K562 (cell line): ENCODE data around the gene PMIS2. TPM values are rescaled to one million over a fixed set of nuclear protein-coding genes. Genes with fewer than 3 reads are reported as not detected.

Source experiments
- ATAC-seq: fragments of 200-7000 bp; cut with Tn5 transposase; 3 replicates; pipeline ENCODE4 v1.9.1; 2020; ENCODE audit warnings: moderate library complexity
- BruUV-seq: library from RNA; stranded (reverse); fragments of 400-500 nt; replicated peaks from 2 replicates; lab custom pipeline; 2021; lab: Mats Ljungman, UMichigan
- CTCF ChIA-PET: fragments of 300-600 bp; formaldehyde crosslinking; extraction: SDS; loops from one replicate; lab custom pipeline; 2021; ENCODE audit warnings: low intra/inter-chr PET ratio; lab: Yijun Ruan, JAX
- POLR2A ChIA-PET: fragments of 300-600, 350-650 bp; sonication (Branson Sonifier 250); formaldehyde crosslinking; extraction: SDS; loops from one replicate; lab custom pipeline; 2021; ENCODE audit warnings: antibody characterized with exemption, inconsistent platforms; lab: Yijun Ruan, JAX
- DNase-seq, 4 experiments: peaks; one replicate each; pipeline versions ENCODE4 v3.0.0 to v3.0.0-alpha.2; 2011 to 2018; ENCODE audit warnings: low spot score in 3 of 4, mixed read lengths in 3 of 4; ENCODE audit errors: extremely low read depth in 1 of 4
- FAIRE-seq: peaks from 2 replicates; lab custom pipeline; 2011; peaks lifted over from hg19 to GRCh38; lab: Jason Lieb, UNC
- H2AFZ ChIP-seq: 2 replicates; pipeline ENCODE4 v1.6.0; 2011; ENCODE audit warnings: low read depth, low read length, control low read depth, inconsistent platforms
- H3K27ac ChIP-seq: fragments of 200-600 bp; 3 replicates; pipeline ENCODE4 v1.8.0; 2011; ENCODE audit warnings: low read depth, mild to moderate bottlenecking, control low read depth, inconsistent platforms, low read length, moderate library complexity, mixed read lengths; ENCODE audit errors: extremely low read depth
- H3K27me3 ChIP-seq, 2 experiments: fragments of 300-600 bp in 1 of 2; 2 replicates in 1 of 2; 3 replicates in 1 of 2; pipeline versions ENCODE4 v1.6.0 to v1.8.0; 2011; ENCODE audit warnings: inconsistent platforms in 2 of 2, low read length in 2 of 2, mild to moderate bottlenecking in 1 of 2, mixed read lengths in 1 of 2, moderate library complexity in 1 of 2; ENCODE audit not compliant: control insufficient read depth in 2 of 2, insufficient read depth in 2 of 2
- H3K36me3 ChIP-seq: fragments of 300-600 bp; 3 replicates; pipeline ENCODE4 v1.8.0; 2011; ENCODE audit warnings: mild to moderate bottlenecking, low read length, inconsistent platforms; ENCODE audit not compliant: control insufficient read depth, insufficient read depth
- H3K4me1 ChIP-seq, 2 experiments: fragments of 200-600 bp in 1 of 2; replicated peaks in 1 of 2; 2 replicates in 1 of 2; 3 replicates in 1 of 2; pipeline versions ENCODE4 v1.5.1 to v1.8.0; 2011; ENCODE audit warnings: inconsistent platforms in 2 of 2, low read length in 2 of 2, mild to moderate bottlenecking in 1 of 2, mixed read lengths in 1 of 2, moderate library complexity in 1 of 2; ENCODE audit not compliant: control insufficient read depth in 2 of 2, insufficient read depth in 2 of 2
- H3K4me2 ChIP-seq: 2 replicates; pipeline ENCODE4 v1.6.1; 2011; ENCODE audit warnings: low read length, control low read depth, inconsistent platforms, mixed read lengths; ENCODE audit not compliant: insufficient read depth
- H3K4me3 ChIP-seq: fragments of 200-600 bp; sonication (generic), shearing (Covaris generic); 2 replicates; pipeline ENCODE4 v1.5.1; 2016; ENCODE audit warnings: control low read depth, inconsistent platforms
- H3K79me2 ChIP-seq: fragments of 200-600 bp; 3 replicates; pipeline ENCODE4 v1.8.0; 2011; ENCODE audit warnings: low read length, inconsistent platforms; ENCODE audit not compliant: control insufficient read depth, insufficient read depth
- H3K9ac ChIP-seq, 2 experiments: 2 replicates each; pipeline versions ENCODE4 v1.6.0 to v1.6.1; 2011; ENCODE audit warnings: low read depth in 2 of 2, low read length in 2 of 2, control low read depth in 1 of 2, inconsistent platforms in 1 of 2, mild to moderate bottlenecking in 1 of 2, mixed read lengths in 1 of 2; ENCODE audit not compliant: insufficient read depth in 1 of 2
- H3K9me1 ChIP-seq: one replicate; pipeline ENCODE4 v1.6.0; 2011; ENCODE audit warnings: inconsistent platforms, mild to moderate bottlenecking, low read length, moderate library complexity; ENCODE audit not compliant: control insufficient read depth, insufficient read depth
- H3K9me3 ChIP-seq: replicated peaks from 2 replicates; pipeline ENCODE4 v1.5.1; 2011; ENCODE audit warnings: low read depth, low read length, inconsistent platforms; ENCODE audit not compliant: control insufficient read depth, insufficient read depth
- H4K20me1 ChIP-seq: replicated peaks from 2 replicates; pipeline ENCODE4 v1.6.1; 2011; ENCODE audit warnings: low read length, inconsistent platforms, mixed read lengths; ENCODE audit not compliant: control insufficient read depth, insufficient read depth
- ADNP ChIP-seq: fragments of 200-800 bp; sonication (Bioruptor generic); IDR thresholded peaks from 2 replicates; pipeline ENCODE4 v1.6.1; 2016; ENCODE audit warnings: missing genetic modification characterization, missing compliant biosample characterization
- CREB3 ChIP-seq: fragments of 450-650 bp; conservative IDR thresholded peaks from 2 replicates; pipeline ENCODE4 v1.6.1; 2016; ENCODE audit warnings: missing genetic modification characterization, low read depth, mild to moderate bottlenecking, missing compliant biosample characterization, moderate library complexity
- ETS1 ChIP-seq: conservative IDR thresholded peaks from 2 replicates; pipeline ENCODE4 v1.6.1; 2011; ENCODE audit warnings: low read depth, mild to moderate bottlenecking, low read length; ENCODE audit not compliant: control insufficient read depth
- HINFP ChIP-seq: fragments of 450-650 bp; conservative IDR thresholded peaks from 2 replicates; pipeline ENCODE4 v1.6.1; 2016; ENCODE audit warnings: missing genetic modification characterization, low read depth, mild to moderate bottlenecking, control low read depth, missing compliant biosample characterization
- REST ChIP-seq, 2 experiments: fragments of 450-650 bp; formaldehyde crosslinking in 1 of 2; IDR thresholded peaks; 2 replicates each; pipeline versions ENCODE4 v1.4.0 to v1.6.1; 2014 to 2020; ENCODE audit warnings: mild to moderate bottlenecking in 2 of 2, borderline replicate concordance in 1 of 2, low read depth in 1 of 2
- RFX1 ChIP-seq: fragments of 450-650 bp; IDR thresholded peaks from 2 replicates; pipeline ENCODE4 v1.6.1; 2016; ENCODE audit warnings: mild to moderate bottlenecking, moderate library complexity
- ZNF23 ChIP-seq: fragments of 250-450 bp; sonication (Bioruptor Pico); IDR thresholded peaks from 2 replicates; pipeline ENCODE4 v1.4.0; 2020; ENCODE audit warnings: mild to moderate bottlenecking
- ZNF449 ChIP-seq: fragments of 250-450 bp; sonication (Bioruptor Pico); IDR thresholded peaks from 2 replicates; pipeline ENCODE4 v1.8.0; 2022; ENCODE audit warnings: moderate library complexity, mild to moderate bottlenecking, inconsistent platforms
- WGBS: fragments of 100-300 bp; shearing (Covaris generic); methylation state at CpG from one replicate; pipeline ENCODE4 v1.1.6; 2016; ENCODE audit warnings: low coverage, mixed read lengths; ENCODE audit not compliant: insufficient coverage; ENCODE audit errors: missing lambda C conversion rate; 5-methylcytosine and 5-hydroxymethylcytosine counted together
- in situ Hi-C: fragments of 300-500 bp; cut with MboI; formaldehyde crosslinking; loops from 4 replicates; pipeline ENCODE4 v1.15.0; 2018; ENCODE audit warnings: inconsistent platforms, mixed read lengths
- intact Hi-C: fragments of 100-400 bp; cut with micrococcal nuclease; formaldehyde crosslinking; loops from 2 replicates; pipeline ENCODE4 v1.14.2; 2022
- polyA plus RNA-seq, 8 experiments: library from polyadenylated mRNA; depleted of rRNA in 4 of 8; stranded (reverse) in 5 of 8; unstranded in 3 of 8; fragments of >200 nt; fragmentation: Nextera tagmentation in 2 of 8; fragmentation: Illumina TruSeq in 1 of 8; extraction: Ambion mirVana in 2 of 8; extraction: Trizol in 1 of 8; gene quantifications; 2 replicates each; pipeline versions ENCODE4 v1.2.1 to v1.2.3, GENCODE V29; 2011 to 2014; ENCODE audit warnings: inconsistent platforms in 1 of 8, missing spikeins in 1 of 8
- total RNA-seq, 7 experiments: library from RNA; depleted of rRNA in 6 of 7; stranded (reverse); fragments of >200 nt in 6 of 7; fragmentation: Illumina TruSeq in 2 of 7; extraction: Trizol in 2 of 7; gene quantifications; 2 replicates each; pipeline versions ENCODE4 v1.2.1 to v1.2.3, GENCODE V29; 2011 to 2021; ENCODE audit warnings: low replicate concordance in 1 of 7

The PMIS2 gene
- total and polyA plus RNA-seq, 9 of the 15 experiments (the other 6 are each of a cell fraction or from before 2014, with no cell fraction given), result not detected

GRCh38 chr19:35560677-35561076 is 25.3 kb upstream of the PMIS2 start:
- Histone ChIP-seq H3K9me1 (peaks cover 3% of the 10 kb centered on the region), H3K4me3 (no peak overlapping the region), H3K27ac (no peak overlapping the region), H2AFZ (no peak overlapping the region), H3K4me1 (peaks cover 4 to 32% of the 10 kb centered on the region in 2 experiments; a peak in 3 of 5 replicates), H3K4me2 (no peak overlapping the region), H3K9ac (no peak overlapping the region), H3K79me2 (no peaks in the 10 kb centered on the region), H3K36me3 (no peaks in the 10 kb centered on the region), H3K9me3 (no peaks in the 10 kb centered on the region), H3K27me3 (peaks cover 28 to 51% of the 10 kb centered on the region in 2 experiments; a peak in 4 of 5 replicates), H4K20me1 (peaks cover 7% of the 10 kb centered on the region; the same call in 1 of the 2 replicates)
- in situ Hi-C loops, result no loop called here
- WGBS, result 4% methylated on average over 6 of the region's 6 CpGs
- BruUV-seq, result no TSS peak
- DNase-seq (no peak), ATAC-seq (no peak), FAIRE-seq (no peak)
- intact Hi-C loops, result no loop called here
- ChIA-PET CTCF (no interaction called here), POLR2A (no interaction called here)
- TF ChIP-seq ZNF23 (CRISPR knock-in tag) (no peak), CREB3 (tag) (no peak), ZNF449 (CRISPR knock-in tag) (no peak), ADNP (tag) (no peak), HINFP (tag) (no peak), RFX1 (no peak), REST (IDR thresholded peaks at IDR 0.05; ENCODE audit: borderline replicate concordance) (no peak), REST (CRISPR knock-in tag; IDR thresholded peaks at IDR 0.05; ENCODE audit: low read depth) (no peak), ETS1 (no peak)
